ENCODE data around the gene ZBTB25. TPM values are rescaled to one million over a fixed set of nuclear protein-coding genes. Genes with fewer than 3 reads are reported as not detected.
A peak's percentile ranks its signal among the peaks of the same experiment; 100 is the strongest.

ZBTB25 gene
- total and polyA plus RNA-seq, 12 donors = 4.4 to 17.2 (median 11.0) TPM

- Histone ChIP-seq H3K27ac (no peak overlapping the region), H3K4me3 (no peak overlapping the region), H3K27me3 (no peaks in the 10 kb centered on the region), H3K4me1 (replicated peaks in 1 of 2) (no peaks in the 10 kb centered on the region), H3K36me3 (replicated peaks in 1 of 2) (no peaks in the 10 kb centered on the region), H3K9me3 (replicated peaks in 1 of 3) (no peaks in the 10 kb centered on the region)
- intact Hi-C loops (cut with DNase I) = loop anchor here in 1 of 2 donors (10.0 kb wide), 1 partner anchor 54 kb away; no protein-coding TSS in a partner anchor
- DNase-seq = no peak
- TF ChIP-seq POLR2A (IDR thresholded peaks at IDR 0.05) = no peak
- TF ChIP-seq CTCF (IDR thresholded peaks at IDR 0.05) = peak in 5 of 6 experiments; percentile 23 to 61 (median 58)
Measured at GRCh38 chr14:64478634-64479250, 24.9 kb downstream of the ZBTB25 start.

- H3K4me1 ChIP-seq (replicated peaks in 1 of 2) = no peaks in the 10 kb centered on the region
- intact Hi-C loops (cut with DNase I) = loop anchor here in 1 of 2 donors (10.0 kb wide), 1 partner anchor 52 kb away; no protein-coding TSS in a partner anchor
- DNase-seq = no peak
- 86 to 97% (median 92%) methylated on average over 8 of the region's 8 CpGs for WGBS, 4 donors
- H3K27me3 ChIP-seq = no peaks in the 10 kb centered on the region
- TF ChIP-seq POLR2A (IDR thresholded peaks at IDR 0.05) (no peak), CTCF (IDR thresholded peaks at IDR 0.05) (no peak)
- H3K36me3 ChIP-seq (replicated peaks in 1 of 2) = no peaks in the 10 kb centered on the region
- H3K9me3 ChIP-seq (replicated peaks in 1 of 3) = no peaks in the 10 kb centered on the region
- no peak overlapping the region for H3K27ac ChIP-seq
- no peak overlapping the region for H3K4me3 ChIP-seq
Measured at GRCh38 chr14:64476438-64476837, 27.2 kb downstream of the ZBTB25 start.

GRCh38 chr14:64475585-64476273 is 27.9 kb downstream of the ZBTB25 start:
- TF ChIP-seq CTCF (IDR thresholded peaks at IDR 0.05) (no peak), POLR2A (IDR thresholded peaks at IDR 0.05) (no peak)
- no peaks in the 10 kb centered on the region for H3K27me3 ChIP-seq
- no peak overlapping the region for H3K27ac ChIP-seq
- H3K36me3 ChIP-seq (replicated peaks in 1 of 2) = no peaks in the 10 kb centered on the region
- intact Hi-C loops (cut with DNase I) = loop anchor here in 1 of 2 donors (10.0 kb wide), 1 partner anchor 51 kb away; no protein-coding TSS in a partner anchor
- H3K4me3 ChIP-seq = no peak overlapping the region
- DNase-seq = no peak
- 88 to 96% (median 92%) methylated on average over 8 of the region's 8 CpGs for WGBS, 4 donors
- H3K9me3 ChIP-seq (replicated peaks in 1 of 3) = no peaks in the 10 kb centered on the region
- no peaks in the 10 kb centered on the region for H3K4me1 ChIP-seq (replicated peaks in 1 of 2)

GRCh38 chr14:64474698-64475097 is 28.9 kb downstream of the ZBTB25 start:
- no peak overlapping the region for H3K27ac ChIP-seq
- no peak overlapping the region for H3K4me3 ChIP-seq
- intact Hi-C loops (cut with DNase I) = loop anchor here in 1 of 2 donors (10.0 kb wide), 1 partner anchor 50 kb away; no protein-coding TSS in a partner anchor
- 69 to 96% (median 74%) methylated on average over 4 of the region's 4 CpGs for WGBS, 4 donors
- no peaks in the 10 kb centered on the region for H3K27me3 ChIP-seq
- no peaks in the 10 kb centered on the region for H3K4me1 ChIP-seq (replicated peaks in 1 of 2)
- no peak for DNase-seq
- TF ChIP-seq POLR2A (IDR thresholded peaks at IDR 0.05) (no peak), CTCF (IDR thresholded peaks at IDR 0.05) (no peak)
- H3K36me3 ChIP-seq (replicated peaks in 1 of 2) = no peaks in the 10 kb centered on the region
- H3K9me3 ChIP-seq (replicated peaks in 1 of 3) = no peaks in the 10 kb centered on the region

Measured in adrenal gland (tissue), 12 donors.